ENCODE measurements around the gene TARS2.

DNA sequence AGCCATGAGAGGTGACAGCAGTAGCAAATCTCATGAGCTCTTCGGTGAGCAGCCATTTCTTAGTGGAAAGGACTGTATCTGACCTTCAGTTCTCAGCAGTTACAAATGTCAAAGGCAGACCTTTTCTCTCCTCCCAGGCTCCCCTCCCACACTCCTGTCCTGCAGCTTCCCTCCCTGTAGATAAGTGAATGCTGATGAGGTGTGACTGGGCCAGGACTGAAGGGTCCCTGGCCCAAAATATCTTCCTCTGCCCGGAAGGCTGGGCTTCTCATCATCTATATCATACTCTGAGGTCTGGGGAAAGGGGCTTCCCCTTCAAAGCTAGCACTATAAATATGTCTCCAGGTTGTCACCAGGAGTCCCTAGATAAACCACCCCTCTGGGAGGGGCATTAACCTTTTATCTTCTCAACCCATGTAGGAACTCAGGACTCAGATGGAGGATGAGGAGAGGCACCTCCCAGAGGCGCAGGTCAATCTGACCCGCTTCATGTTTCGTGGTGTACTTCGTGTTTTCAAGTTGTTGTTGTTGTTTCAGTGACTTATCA is 58.3 kb downstream of the TARS2 start:
- TF ChIP-seq POLR2A (IDR thresholded peaks at IDR 0.05; ENCODE audit: low read depth) (no peak), POLR2AphosphoS5 (IDR thresholded peaks at IDR 0.05) (no peak), EP300 (IDR thresholded peaks at IDR 0.05) (no peak)
- TF ChIP-seq, protein P1, sequence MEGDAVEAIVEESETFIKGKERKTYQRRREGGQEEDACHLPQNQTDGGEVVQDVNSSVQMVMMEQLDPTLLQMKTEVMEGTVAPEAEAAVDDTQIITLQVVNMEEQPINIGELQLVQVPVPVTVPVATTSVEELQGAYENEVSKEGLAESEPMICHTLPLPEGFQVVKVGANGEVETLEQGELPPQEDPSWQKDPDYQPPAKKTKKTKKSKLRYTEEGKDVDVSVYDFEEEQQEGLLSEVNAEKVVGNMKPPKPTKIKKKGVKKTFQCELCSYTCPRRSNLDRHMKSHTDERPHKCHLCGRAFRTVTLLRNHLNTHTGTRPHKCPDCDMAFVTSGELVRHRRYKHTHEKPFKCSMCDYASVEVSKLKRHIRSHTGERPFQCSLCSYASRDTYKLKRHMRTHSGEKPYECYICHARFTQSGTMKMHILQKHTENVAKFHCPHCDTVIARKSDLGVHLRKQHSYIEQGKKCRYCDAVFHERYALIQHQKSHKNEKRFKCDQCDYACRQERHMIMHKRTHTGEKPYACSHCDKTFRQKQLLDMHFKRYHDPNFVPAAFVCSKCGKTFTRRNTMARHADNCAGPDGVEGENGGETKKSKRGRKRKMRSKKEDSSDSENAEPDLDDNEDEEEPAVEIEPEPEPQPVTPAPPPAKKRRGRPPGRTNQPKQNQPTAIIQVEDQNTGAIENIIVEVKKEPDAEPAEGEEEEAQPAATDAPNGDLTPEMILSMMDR (IDR thresholded peaks at IDR 0.05) = no peak

Data from esophagus muscularis mucosa (tissue), 4 donors.